SK-N-SH (cell line): Measurements from ENCODE around the gene TMEM140. TPM values are rescaled to one million over a fixed set of nuclear protein-coding genes. Genes with fewer than 3 reads are reported as not detected.

Experiments used
- CTCF ChIA-PET: fragments of 300-600, 350-600 bp; formaldehyde crosslinking; extraction: SDS; loops from one replicate; lab custom pipeline; 2021; lab: Yijun Ruan, JAX
- POLR2A ChIA-PET: fragments of 350-600 bp; sonication (Branson Sonifier 250); formaldehyde crosslinking; extraction: SDS; loops from one replicate; lab custom pipeline; 2020; ENCODE audit warnings: antibody characterized with exemption, inconsistent platforms; lab: Yijun Ruan, JAX
- DNase-seq: peaks from one replicate; pipeline ENCODE4 v3.0.0; 2012
- H2AFZ ChIP-seq: fragments of 200-600 bp; sonication (generic); 2 replicates; pipeline ENCODE4 v1.8.1; 2016; ENCODE audit warnings: antibody characterized with exemption, mild to moderate bottlenecking, low read depth
- H3F3A ChIP-seq: fragments of 200-600 bp; sonication (generic); replicated peaks from 2 replicates; pipeline ENCODE3; 2016; ENCODE audit warnings: antibody characterized with exemption, mild to moderate bottlenecking; ENCODE audit not compliant: insufficient read depth
- H3K27ac ChIP-seq, 2 experiments: fragments of 200-500 bp in 1 of 2; fragments of 200-600 bp in 1 of 2; sonication (Bioruptor generic) in 1 of 2; sonication (generic), shearing (Covaris generic) in 1 of 2; 2 replicates each; pipeline versions ENCODE4 v1.5.1 to v1.6.1; 2014 to 2016; ENCODE audit warnings: low read depth in 2 of 2, inconsistent platforms in 1 of 2, low read length in 1 of 2, mild to moderate bottlenecking in 1 of 2, mixed read lengths in 1 of 2
- H3K27me3 ChIP-seq: fragments of 200-600 bp; sonication (generic), shearing (Covaris generic); 2 replicates; pipeline ENCODE4 v1.6.1; 2016; ENCODE audit warnings: mixed run types; ENCODE audit not compliant: insufficient read depth
- H3K36me3 ChIP-seq, 2 experiments: fragments of 200-500 bp in 1 of 2; fragments of 200-600 bp in 1 of 2; sonication (Bioruptor generic) in 1 of 2; sonication (generic) in 1 of 2; replicated peaks in 1 of 2; 2 replicates each; pipeline versions ENCODE3 to v1.5.1; 2014 to 2016; ENCODE audit warnings: low read length in 1 of 2, mild to moderate bottlenecking in 1 of 2; ENCODE audit not compliant: insufficient read depth in 2 of 2, control insufficient read depth in 1 of 2
- H3K4me1 ChIP-seq, 2 experiments: fragments of 200-500 bp in 1 of 2; fragments of 200-600 bp in 1 of 2; sonication (Bioruptor generic) in 1 of 2; sonication (generic), shearing (Covaris generic) in 1 of 2; 2 replicates each; pipeline versions ENCODE4 v1.5.1 to v1.6.1; 2014 to 2016; ENCODE audit warnings: low read depth in 1 of 2, low read length in 1 of 2, mixed run types in 1 of 2; ENCODE audit not compliant: insufficient read depth in 2 of 2, control insufficient read depth in 1 of 2
- H3K4me2 ChIP-seq: fragments of 200-600 bp; sonication (generic), shearing (Covaris generic); 2 replicates; pipeline ENCODE4 v1.6.1; 2017; ENCODE audit warnings: mixed run types
- H3K4me3 ChIP-seq, 2 experiments: fragments of 200-500 bp in 1 of 2; fragments of 200-600 bp in 1 of 2; sonication (Bioruptor generic) in 1 of 2; sonication (generic), shearing (Covaris generic) in 1 of 2; 2 replicates each; pipeline versions ENCODE4 v1.5.1 to v1.8.1; 2014 to 2016; ENCODE audit warnings: low read depth in 2 of 2, inconsistent platforms in 1 of 2, low read length in 1 of 2, mild to moderate bottlenecking in 1 of 2, mixed read lengths in 1 of 2, moderate library complexity in 1 of 2
- H3K79me2 ChIP-seq: fragments of 200-600 bp; sonication (generic); 2 replicates; pipeline ENCODE4 v1.8.1; 2017; ENCODE audit warnings: mild to moderate bottlenecking; ENCODE audit not compliant: insufficient read depth
- H3K9ac ChIP-seq: fragments of 200-600 bp; sonication (generic); 2 replicates; pipeline ENCODE4 v1.6.1; 2017; ENCODE audit warnings: mixed run types
- H3K9me2 ChIP-seq: fragments of 200-600 bp; sonication (generic); 2 replicates; pipeline ENCODE4 v1.6.1; 2017; ENCODE audit warnings: mixed run types
- H3K9me3 ChIP-seq: fragments of 200-600 bp; sonication (generic); 2 replicates; pipeline ENCODE4 v1.6.1; 2017; ENCODE audit warnings: mixed run types, mild to moderate bottlenecking, moderate library complexity
- H4K20me1 ChIP-seq: fragments of 200-600 bp; sonication (generic); 2 replicates; pipeline ENCODE4 v1.6.1; 2017; ENCODE audit warnings: mild to moderate bottlenecking, mixed run types; ENCODE audit not compliant: insufficient read depth
- CHD2 ChIP-seq: fragments of 150-350 bp; IDR thresholded peaks from 2 replicates; pipeline ENCODE4 v1.6.1; 2018; ENCODE audit warnings: low read length; ENCODE audit not compliant: partially characterized antibody
- ELF1 ChIP-seq: IDR thresholded peaks from 2 replicates; pipeline ENCODE4 v1.4.0; 2012
- EZH2phosphoT487 ChIP-seq: fragments of 200-600 bp; sonication (generic); IDR thresholded peaks from 2 replicates; pipeline ENCODE4 v1.6.1; 2017; ENCODE audit warnings: low read depth, mixed run types, mild to moderate bottlenecking, antibody characterized with exemption, moderate library complexity, borderline replicate concordance
- JUND ChIP-seq: IDR thresholded peaks from 2 replicates; pipeline ENCODE4 v1.4.0; 2012
- RFX5 ChIP-seq: IDR thresholded peaks from 2 replicates; pipeline ENCODE4 v1.6.1; 2012; ENCODE audit warnings: mild to moderate bottlenecking, improper control_type of control experiment, low read length
- RXRA ChIP-seq: IDR thresholded peaks from 2 replicates; pipeline ENCODE4 v1.4.0; 2012; ENCODE audit warnings: low read depth, mild to moderate bottlenecking, borderline replicate concordance
- SMC3 ChIP-seq: IDR thresholded peaks from 2 replicates; pipeline ENCODE4 v1.6.1; 2012; ENCODE audit warnings: low read depth, low read length, improper control_type of control experiment
- TCF12 ChIP-seq: IDR thresholded peaks from 2 replicates; pipeline ENCODE4 v1.4.0; 2012
- TEAD4 ChIP-seq: IDR thresholded peaks from 2 replicates; pipeline ENCODE4 v1.4.0; 2012; ENCODE audit warnings: mild to moderate bottlenecking, borderline replicate concordance; ENCODE audit not compliant: insufficient read depth
- ZBTB33 ChIP-seq: IDR thresholded peaks from 2 replicates; pipeline ENCODE4 v1.4.0; 2012; ENCODE audit warnings: low read depth, borderline replicate concordance
- whole genome bisulfite sequencing: methylation state at CpG from one replicate; pipeline ENCODE4 v1.1.6; 2017; ENCODE audit warnings: low lambda C conversion rate; 5-methylcytosine and 5-hydroxymethylcytosine counted together
- polyA plus RNA-seq, 3 experiments: library from polyadenylated mRNA; depleted of rRNA; stranded (reverse); fragments of >200 nt; gene quantifications; 2 replicates each; pipeline ENCODE4 v1.2.3, GENCODE V29; 2012
- TF ChIP-seq, protein P1 (sequence below): fragments of 200-600 bp; sonication (generic); IDR thresholded peaks from 2 replicates; pipeline ENCODE4 v1.6.1; 2017; ENCODE audit warnings: antibody characterized with exemption, mild to moderate bottlenecking, moderate library complexity
- TF ChIP-seq, protein P2 (sequence below): fragments of 150-350 bp; IDR thresholded peaks from 2 replicates; pipeline ENCODE4 v1.6.1; 2017; ENCODE audit warnings: antibody characterized with exemption, low read length, low read depth, borderline replicate concordance
- TF ChIP-seq, protein P3 (sequence below): IDR thresholded peaks from 2 replicates; pipeline ENCODE4; 2012

TMEM140 gene
- polyA plus RNA-seq, 1 of the 3 experiments (the other 2 are of a cell fraction): 0.12 TPM

GRCh38 chr7:135189961-135190360 is 42.1 kb downstream of the TMEM140 start:
- Histone ChIP-seq H3K9me3 (no peaks in the 10 kb centered on the region), H3K36me3 (peaks cover 3 to 42% of the 10 kb centered on the region in 2 experiments), H2AFZ (no peak overlapping the region), H3K79me2 (no peaks in the 10 kb centered on the region), H3F3A (no peaks in the 10 kb centered on the region), H3K4me1 (peaks cover 0 to 10% of the 10 kb centered on the region in 2 experiments; a peak in 2 of 4 replicates), H3K27ac (no peak overlapping the region; a peak in 1 of 4 replicates), H3K4me2 (no peak overlapping the region), H3K9ac (no peak overlapping the region), H4K20me1 (no peaks in the 10 kb centered on the region), H3K27me3 (no peaks in the 10 kb centered on the region), H3K4me3 (no peak overlapping the region), H3K9me2 (no peaks in the 10 kb centered on the region)
- peak; percentile 69 for DNase-seq
- POLR2A ChIA-PET: interaction anchor here (0.8 kb wide), 1 partner anchor 18 kb away, joined by 3 read pairs; no protein-coding TSS in a partner anchor
- CTCF ChIA-PET: interaction anchor here (1.0 to 1.1 kb wide), 2 partner anchors 19 to 85 kb away, joined by 3 read pairs; partner anchors contain the start of gene CYREN
- TF ChIP-seq, protein P1, sequence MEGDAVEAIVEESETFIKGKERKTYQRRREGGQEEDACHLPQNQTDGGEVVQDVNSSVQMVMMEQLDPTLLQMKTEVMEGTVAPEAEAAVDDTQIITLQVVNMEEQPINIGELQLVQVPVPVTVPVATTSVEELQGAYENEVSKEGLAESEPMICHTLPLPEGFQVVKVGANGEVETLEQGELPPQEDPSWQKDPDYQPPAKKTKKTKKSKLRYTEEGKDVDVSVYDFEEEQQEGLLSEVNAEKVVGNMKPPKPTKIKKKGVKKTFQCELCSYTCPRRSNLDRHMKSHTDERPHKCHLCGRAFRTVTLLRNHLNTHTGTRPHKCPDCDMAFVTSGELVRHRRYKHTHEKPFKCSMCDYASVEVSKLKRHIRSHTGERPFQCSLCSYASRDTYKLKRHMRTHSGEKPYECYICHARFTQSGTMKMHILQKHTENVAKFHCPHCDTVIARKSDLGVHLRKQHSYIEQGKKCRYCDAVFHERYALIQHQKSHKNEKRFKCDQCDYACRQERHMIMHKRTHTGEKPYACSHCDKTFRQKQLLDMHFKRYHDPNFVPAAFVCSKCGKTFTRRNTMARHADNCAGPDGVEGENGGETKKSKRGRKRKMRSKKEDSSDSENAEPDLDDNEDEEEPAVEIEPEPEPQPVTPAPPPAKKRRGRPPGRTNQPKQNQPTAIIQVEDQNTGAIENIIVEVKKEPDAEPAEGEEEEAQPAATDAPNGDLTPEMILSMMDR: no peak
- TF ChIP-seq RXRA: no peak
- TF ChIP-seq TCF12: 0 out of 2 replicates have a peak, but pooled peaks have one; percentile 16
- TF ChIP-seq EZH2phosphoT487: no peak
- 75% methylated on average over 4 of the region's 4 CpGs for WGBS

GRCh38 chr7:135190703-135191102 is 42.8 kb downstream of the TMEM140 start:
- TF ChIP-seq ZBTB33: no peak
- no peak for TF ChIP-seq TEAD4
- no peak for TF ChIP-seq EZH2phosphoT487
- TF ChIP-seq JUND: no peak
- TF ChIP-seq, protein P1: no peak
- TF ChIP-seq, protein P2, sequence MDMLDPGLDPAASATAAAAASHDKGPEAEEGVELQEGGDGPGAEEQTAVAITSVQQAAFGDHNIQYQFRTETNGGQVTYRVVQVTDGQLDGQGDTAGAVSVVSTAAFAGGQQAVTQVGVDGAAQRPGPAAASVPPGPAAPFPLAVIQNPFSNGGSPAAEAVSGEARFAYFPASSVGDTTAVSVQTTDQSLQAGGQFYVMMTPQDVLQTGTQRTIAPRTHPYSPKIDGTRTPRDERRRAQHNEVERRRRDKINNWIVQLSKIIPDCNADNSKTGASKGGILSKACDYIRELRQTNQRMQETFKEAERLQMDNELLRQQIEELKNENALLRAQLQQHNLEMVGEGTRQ: no peak
- TF ChIP-seq, protein P3, sequence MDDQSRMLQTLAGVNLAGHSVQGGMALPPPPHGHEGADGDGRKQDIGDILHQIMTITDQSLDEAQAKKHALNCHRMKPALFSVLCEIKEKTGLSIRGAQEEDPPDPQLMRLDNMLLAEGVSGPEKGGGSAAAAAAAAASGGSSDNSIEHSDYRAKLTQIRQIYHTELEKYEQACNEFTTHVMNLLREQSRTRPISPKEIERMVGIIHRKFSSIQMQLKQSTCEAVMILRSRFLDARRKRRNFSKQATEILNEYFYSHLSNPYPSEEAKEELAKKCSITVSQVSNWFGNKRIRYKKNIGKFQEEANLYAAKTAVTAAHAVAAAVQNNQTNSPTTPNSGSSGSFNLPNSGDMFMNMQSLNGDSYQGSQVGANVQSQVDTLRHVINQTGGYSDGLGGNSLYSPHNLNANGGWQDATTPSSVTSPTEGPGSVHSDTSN: no peak
- TF ChIP-seq RFX5: no peak
- no peak for TF ChIP-seq SMC3
- no peak for TF ChIP-seq ELF1
- TF ChIP-seq CHD2: no peak
- no peak overlapping the region for H2AFZ ChIP-seq
- H4K20me1 ChIP-seq: no peaks in the 10 kb centered on the region
- peaks cover 0 to 10% of the 10 kb centered on the region in 2 experiments; a peak in 2 of 4 replicates for H3K4me1 ChIP-seq
- CTCF ChIA-PET: interaction anchor here (1.0 to 1.6 kb wide), 2 partner anchors 84 to 145 kb away, joined by 3 to 7 read pairs; no protein-coding TSS in a partner anchor
- no peak overlapping the region for H3K4me3 ChIP-seq
- no peak overlapping the region for H3K9ac ChIP-seq
- no peak overlapping the region for H3K4me2 ChIP-seq
- no peaks in the 10 kb centered on the region for H3K79me2 ChIP-seq
- peaks cover 3 to 42% of the 10 kb centered on the region in 2 experiments for H3K36me3 ChIP-seq
- no peaks in the 10 kb centered on the region for H3F3A ChIP-seq
- no peak overlapping the region for H3K27ac ChIP-seq
- H3K9me3 ChIP-seq: no peaks in the 10 kb centered on the region
- POLR2A ChIA-PET: no interaction called here
- no peaks in the 10 kb centered on the region for H3K9me2 ChIP-seq
- no peaks in the 10 kb centered on the region for H3K27me3 ChIP-seq
- DNase-seq: no peak
